ENCODE results near the gene C2CD2. TPM values are rescaled to one million over a fixed set of nuclear protein-coding genes. Genes with fewer than 3 reads are reported as not detected.
A peak's percentile ranks its signal among the peaks of the same experiment; 100 is the strongest.

The C2CD2 gene
- total RNA-seq, 2 experiments from 2014 or later, result 7.0 to 8.8 TPM

- POLR2A ChIA-PET, result no interaction called here
- H3K27me3 Mint-ChIP-seq, result peaks cover 4% of the 10 kb centered on the region
- H3K4me3 Mint-ChIP-seq, result no peak overlapping the region
- H3K27ac Mint-ChIP-seq, result no peak overlapping the region
- H3K36me3 Mint-ChIP-seq (ENCODE audit: low read depth), result no peaks in the 10 kb centered on the region
- H3K9me3 Mint-ChIP-seq, result no peaks in the 10 kb centered on the region
- no peak for DNase-seq
- peaks cover 43% of the 10 kb centered on the region for H3K4me1 Mint-ChIP-seq
- CTCF ChIA-PET, result no interaction called here
Observed at GRCh38 chr21:41931041-41931451, 22.8 kb downstream of the C2CD2 start.

GRCh38 chr21:41929248-41929647 lies 24.6 kb downstream of the C2CD2 start:
- peak overlapping the region; percentile 13 for H3K27ac Mint-ChIP-seq
- CTCF ChIA-PET, result interaction anchor here (0.7 kb wide), 1 partner anchor 148 kb away, joined by 3 read pairs; no protein-coding TSS in a partner anchor
- H3K9me3 Mint-ChIP-seq, result no peaks in the 10 kb centered on the region
- H3K36me3 Mint-ChIP-seq (ENCODE audit: low read depth), result peaks cover 2% of the 10 kb centered on the region
- peaks cover 60% of the 10 kb centered on the region for H3K4me1 Mint-ChIP-seq
- POLR2A ChIA-PET, result no interaction called here
- no peak overlapping the region for H3K4me3 Mint-ChIP-seq
- no peak for DNase-seq
- H3K27me3 Mint-ChIP-seq, result no peaks in the 10 kb centered on the region

- Mint-ChIP-seq H3K36me3 (ENCODE audit: low read depth) (peaks cover 2% of the 10 kb centered on the region), H3K9me3 (no peaks in the 10 kb centered on the region), H3K27me3 (no peaks in the 10 kb centered on the region), H3K4me1 (peaks cover 65% of the 10 kb centered on the region), H3K27ac (peak overlapping the region; percentile 84), H3K4me3 (no peak overlapping the region)
- POLR2A ChIA-PET, result no interaction called here
- CTCF ChIA-PET, result interaction anchor here (0.7 kb wide), 1 partner anchor 148 kb away, joined by 3 read pairs; no protein-coding TSS in a partner anchor
- DNase-seq, result no peak
Observed at GRCh38 chr21:41928621-41929220, 25.1 kb downstream of the C2CD2 start.

GRCh38 chr21:41927727-41928409 lies 25.9 kb downstream of the C2CD2 start:
- ChIA-PET POLR2A (no interaction called here), CTCF (interaction anchor here (1.2 to 1.6 kb wide), 2 partner anchors 145 to 180 kb away, joined by 4 read pairs; no protein-coding TSS in a partner anchor)
- H3K9me3 Mint-ChIP-seq, result no peaks in the 10 kb centered on the region
- H3K4me1 Mint-ChIP-seq, result peaks cover 68% of the 10 kb centered on the region
- no peaks in the 10 kb centered on the region for H3K27me3 Mint-ChIP-seq
- peaks cover 2% of the 10 kb centered on the region for H3K36me3 Mint-ChIP-seq (ENCODE audit: low read depth)
- H3K27ac Mint-ChIP-seq, result peak overlapping the region; percentile 99
- DNase-seq, result peak; percentile 20
- no peak overlapping the region for H3K4me3 Mint-ChIP-seq

- H3K4me3 Mint-ChIP-seq, result peak overlapping the region; percentile 90
- POLR2A ChIA-PET, result interaction anchor here (0.6 to 0.7 kb wide), 2 partner anchors 24 to 346 kb away, joined by 3 read pairs; no protein-coding TSS in a partner anchor
- peak overlapping the region; percentile 99 for H3K27ac Mint-ChIP-seq
- H3K4me1 Mint-ChIP-seq, result peaks cover 64% of the 10 kb centered on the region
- no peaks in the 10 kb centered on the region for H3K9me3 Mint-ChIP-seq
- peaks cover 2% of the 10 kb centered on the region for H3K36me3 Mint-ChIP-seq (ENCODE audit: low read depth)
- DNase-seq, result no peak
- no peaks in the 10 kb centered on the region for H3K27me3 Mint-ChIP-seq
- CTCF ChIA-PET, result interaction anchor here (1.2 to 2.2 kb wide), 4 partner anchors 15 to 190 kb away, joined by 3 to 5 read pairs (median 4); no protein-coding TSS in a partner anchor
Observed at GRCh38 chr21:41926807-41927171, 27.0 kb downstream of the C2CD2 start.

GRCh38 chr21:41926117-41926806 lies 27.6 kb downstream of the C2CD2 start:
- no peaks in the 10 kb centered on the region for H3K9me3 Mint-ChIP-seq
- peaks cover 66% of the 10 kb centered on the region for H3K4me1 Mint-ChIP-seq
- DNase-seq, result peak; percentile 60
- CTCF ChIA-PET, result interaction anchor here (1.2 to 2.2 kb wide), 4 partner anchors 15 to 191 kb away, joined by 3 to 5 read pairs (median 4); no protein-coding TSS in a partner anchor
- H3K4me3 Mint-ChIP-seq, result peak overlapping the region; percentile 90
- H3K27me3 Mint-ChIP-seq, result no peaks in the 10 kb centered on the region
- peaks cover 2% of the 10 kb centered on the region for H3K36me3 Mint-ChIP-seq (ENCODE audit: low read depth)
- H3K27ac Mint-ChIP-seq, result peak overlapping the region; percentile 99
- POLR2A ChIA-PET, result interaction anchor here (0.7 kb wide), 1 partner anchor 24 kb away, joined by 3 read pairs; no protein-coding TSS in a partner anchor

GRCh38 chr21:41925767-41926116 lies 28.1 kb downstream of the C2CD2 start:
- Mint-ChIP-seq H3K27me3 (no peaks in the 10 kb centered on the region), H3K4me1 (peaks cover 66% of the 10 kb centered on the region), H3K4me3 (peak overlapping the region; percentile 90), H3K36me3 (ENCODE audit: low read depth) (peaks cover 2% of the 10 kb centered on the region), H3K27ac (peak overlapping the region; percentile 99), H3K9me3 (no peaks in the 10 kb centered on the region)
- POLR2A ChIA-PET, result no interaction called here
- DNase-seq, result no peak
- CTCF ChIA-PET, result interaction anchor here (1.3 to 2.2 kb wide), 2 partner anchors 14 to 192 kb away, joined by 3 to 5 read pairs; no protein-coding TSS in a partner anchor

GRCh38 chr21:41924368-41924754 lies 29.5 kb downstream of the C2CD2 start:
- Mint-ChIP-seq H3K36me3 (ENCODE audit: low read depth) (peaks cover 2% of the 10 kb centered on the region), H3K4me3 (peak overlapping the region; percentile 30), H3K27ac (no peak overlapping the region), H3K9me3 (no peaks in the 10 kb centered on the region), H3K27me3 (no peaks in the 10 kb centered on the region), H3K4me1 (peaks cover 58% of the 10 kb centered on the region)
- ChIA-PET POLR2A (no interaction called here), CTCF (interaction anchor here (1.0 to 1.2 kb wide), 5 partner anchors 8 to 78 kb away, joined by 3 to 4 read pairs (median 3); no protein-coding TSS in a partner anchor)
- no peak for DNase-seq

- no peak for DNase-seq
- H3K9me3 Mint-ChIP-seq, result no peaks in the 10 kb centered on the region
- peaks cover 54% of the 10 kb centered on the region for H3K4me1 Mint-ChIP-seq
- no peaks in the 10 kb centered on the region for H3K27me3 Mint-ChIP-seq
- peaks cover 2% of the 10 kb centered on the region for H3K36me3 Mint-ChIP-seq (ENCODE audit: low read depth)
- POLR2A ChIA-PET, result interaction anchor here (0.7 kb wide), 1 partner anchor 63 kb away, joined by 4 read pairs; no protein-coding TSS in a partner anchor
- H3K4me3 Mint-ChIP-seq, result peak overlapping the region; percentile 30
- CTCF ChIA-PET, result interaction anchor here (1.0 to 1.2 kb wide), 5 partner anchors 9 to 79 kb away, joined by 3 to 4 read pairs (median 3); no protein-coding TSS in a partner anchor
- H3K27ac Mint-ChIP-seq, result peak overlapping the region; percentile 71
Observed at GRCh38 chr21:41923631-41924367, 30.0 kb downstream of the C2CD2 start.

GRCh38 chr21:41923186-41923585 lies 30.6 kb downstream of the C2CD2 start:
- no peak overlapping the region for H3K4me3 Mint-ChIP-seq
- peaks cover 2% of the 10 kb centered on the region for H3K36me3 Mint-ChIP-seq (ENCODE audit: low read depth)
- peaks cover 48% of the 10 kb centered on the region for H3K4me1 Mint-ChIP-seq
- H3K9me3 Mint-ChIP-seq, result no peaks in the 10 kb centered on the region
- CTCF ChIA-PET, result interaction anchor here (1.0 to 1.2 kb wide), 3 partner anchors 9 to 12 kb away, joined by 3 to 4 read pairs (median 4); no protein-coding TSS in a partner anchor
- H3K27me3 Mint-ChIP-seq, result no peaks in the 10 kb centered on the region
- no peak for DNase-seq
- peak overlapping the region; percentile 71 for H3K27ac Mint-ChIP-seq
- POLR2A ChIA-PET, result interaction anchor here (0.7 kb wide), 1 partner anchor 63 kb away, joined by 4 read pairs; no protein-coding TSS in a partner anchor

- Mint-ChIP-seq H3K27me3 (no peaks in the 10 kb centered on the region), H3K4me3 (no peak overlapping the region), H3K36me3 (ENCODE audit: low read depth) (peaks cover 2% of the 10 kb centered on the region), H3K4me1 (peaks cover 31% of the 10 kb centered on the region), H3K27ac (no peak overlapping the region), H3K9me3 (no peaks in the 10 kb centered on the region)
- POLR2A ChIA-PET, result no interaction called here
- DNase-seq, result no peak
- CTCF ChIA-PET, result interaction anchor here (1.0 kb wide), 1 partner anchor 36 kb away, joined by 3 read pairs; no protein-coding TSS in a partner anchor
Observed at GRCh38 chr21:41921021-41921420, 32.8 kb downstream of the C2CD2 start.

GRCh38 chr21:41920476-41920875 lies 33.3 kb downstream of the C2CD2 start:
- CTCF ChIA-PET, result interaction anchor here (1.0 kb wide), 1 partner anchor 37 kb away, joined by 3 read pairs; no protein-coding TSS in a partner anchor
- DNase-seq, result no peak
- POLR2A ChIA-PET, result interaction anchor here (0.7 kb wide), 1 partner anchor 30 kb away, joined by 3 read pairs; no protein-coding TSS in a partner anchor
- no peaks in the 10 kb centered on the region for H3K36me3 Mint-ChIP-seq (ENCODE audit: low read depth)
- H3K4me1 Mint-ChIP-seq, result peaks cover 26% of the 10 kb centered on the region
- no peak overlapping the region for H3K27ac Mint-ChIP-seq
- H3K4me3 Mint-ChIP-seq, result no peak overlapping the region
- H3K27me3 Mint-ChIP-seq, result no peaks in the 10 kb centered on the region
- H3K9me3 Mint-ChIP-seq, result no peaks in the 10 kb centered on the region
